MCF 10A (cell line): ENCODE results near the gene PTTG1IP2. TPM values are rescaled to one million over a fixed set of nuclear protein-coding genes. Genes with fewer than 3 reads are reported as not detected.

Experiments used
- BruUV-seq: library from RNA; stranded (reverse); fragments of 400-500 nt; replicated peaks from 2 replicates; lab custom pipeline; 2021; lab: Mats Ljungman, UMichigan
- CTCF ChIA-PET: fragments of 300-600 bp; sonication (Branson Sonifier 250); formaldehyde crosslinking; extraction: SDS; loops from one replicate; lab custom pipeline; 2021; ENCODE audit warnings: antibody characterized with exemption, inconsistent platforms; lab: Yijun Ruan, JAX
- POLR2A ChIA-PET: fragments of 300-600, 350-650 bp; sonication (Branson Sonifier 250); formaldehyde crosslinking; extraction: SDS; loops from one replicate; lab custom pipeline; 2020; ENCODE audit warnings: antibody characterized with exemption, inconsistent platforms; lab: Yijun Ruan, JAX
- DNase-seq: peaks from one replicate; pipeline ENCODE4 v3.0.0-alpha.2; 2018; ENCODE audit not compliant: unreplicated experiment
- H3K27ac Mint-ChIP-seq: one replicate; pipeline ENCODE4 v1.8.0; 2022; ENCODE audit warnings: mild to moderate bottlenecking, low read depth, mixed read lengths; ENCODE audit not compliant: unreplicated experiment
- H3K27me3 Mint-ChIP-seq: one replicate; pipeline ENCODE4 v1.8.0; 2022; ENCODE audit warnings: mixed read lengths; ENCODE audit not compliant: insufficient read depth, unreplicated experiment
- H3K36me3 Mint-ChIP-seq: one replicate; pipeline ENCODE4 v1.8.0; 2022; ENCODE audit warnings: mild to moderate bottlenecking, moderate library complexity, mixed read lengths; ENCODE audit not compliant: insufficient read depth, unreplicated experiment
- H3K4me1 Mint-ChIP-seq: one replicate; pipeline ENCODE4 v1.8.0; 2022; ENCODE audit warnings: mixed read lengths; ENCODE audit not compliant: insufficient read depth, unreplicated experiment
- H3K4me3 Mint-ChIP-seq: one replicate; pipeline ENCODE4 v1.8.0; 2022; ENCODE audit warnings: mild to moderate bottlenecking, moderate library complexity, mixed read lengths; ENCODE audit not compliant: unreplicated experiment
- H3K9me3 Mint-ChIP-seq: one replicate; pipeline ENCODE4 v1.8.0; 2022; ENCODE audit warnings: mixed read lengths; ENCODE audit not compliant: unreplicated experiment
- CTCF ChIP-seq: fragments of 200-600 bp; IDR thresholded peaks from one replicate; pipeline ENCODE4 v1.8.0; 2022; ENCODE audit warnings: antibody characterized with exemption, mild to moderate bottlenecking; ENCODE audit not compliant: unreplicated experiment
- intact Hi-C: fragments of 100-400 bp; cut with micrococcal nuclease; formaldehyde crosslinking; loops from 2 replicates; pipeline ENCODE4 v1.14.1; 2022
- total RNA-seq: library from RNA; stranded (reverse); gene quantifications from 2 replicates; pipeline ENCODE4 v1.2.3, GENCODE V29; 2022

The PTTG1IP2 gene
- total RNA-seq, 1 experiment from 2014 or later, result not detected

GRCh38 chr7:90430614-90431460 lies 38.6 kb upstream of the PTTG1IP2 start:
- Mint-ChIP-seq H3K9me3 (peaks cover 15% of the 10 kb centered on the region), H3K36me3 (no peaks in the 10 kb centered on the region), H3K27me3 (peaks cover 10% of the 10 kb centered on the region), H3K27ac (no peak overlapping the region), H3K4me1 (no peaks in the 10 kb centered on the region), H3K4me3 (no peak overlapping the region)
- POLR2A ChIA-PET, result no interaction called here
- TF ChIP-seq CTCF, result no peak
- CTCF ChIA-PET, result interaction anchor here (0.9 to 4.1 kb wide), 4 partner anchors 10 to 277 kb away, joined by 4 to 28 read pairs (median 8); partner anchors contain the start of genes STEAP1 and STEAP2
- BruUV-seq, result no TSS peak
- DNase-seq, result no peak
- intact Hi-C loops, result no loop called here

- BruUV-seq, result no TSS peak
- H3K4me3 Mint-ChIP-seq, result no peak overlapping the region
- peaks cover 15% of the 10 kb centered on the region for H3K9me3 Mint-ChIP-seq
- H3K27ac Mint-ChIP-seq, result no peak overlapping the region
- ChIA-PET CTCF (interaction anchor here (0.9 to 4.1 kb wide), 5 partner anchors 13 to 368 kb away, joined by 3 to 28 read pairs (median 3); partner anchors contain the start of gene STEAP1), POLR2A (interaction anchor here (0.6 to 0.8 kb wide), 2 partner anchors 15 to 85 kb away, joined by 3 read pairs; no protein-coding TSS in a partner anchor)
- no peak for DNase-seq
- no peaks in the 10 kb centered on the region for H3K4me1 Mint-ChIP-seq
- no peak for TF ChIP-seq CTCF
- intact Hi-C loops, result no loop called here
- no peaks in the 10 kb centered on the region for H3K36me3 Mint-ChIP-seq
- H3K27me3 Mint-ChIP-seq, result peaks cover 11% of the 10 kb centered on the region
These were observed 36.7 kb upstream of the PTTG1IP2 start for GRCh38 chr7:90432752-90433151.

GRCh38 chr7:90433221-90433620 lies 36.2 kb upstream of the PTTG1IP2 start:
- CTCF ChIA-PET, result interaction anchor here (0.9 to 4.1 kb wide), 4 partner anchors 13 to 368 kb away, joined by 3 to 28 read pairs (median 6); partner anchors contain the start of gene STEAP1

More at GRCh38 chr7:90433221-90433620, 36.2 kb upstream of the PTTG1IP2 start:
- no peak for TF ChIP-seq CTCF
- intact Hi-C loops, result no loop called here
- no TSS peak for BruUV-seq
- Mint-ChIP-seq H3K27me3 (peaks cover 11% of the 10 kb centered on the region), H3K27ac (no peak overlapping the region), H3K9me3 (peaks cover 15% of the 10 kb centered on the region), H3K4me3 (no peak overlapping the region), H3K4me1 (no peaks in the 10 kb centered on the region), H3K36me3 (no peaks in the 10 kb centered on the region)
- DNase-seq, result no peak
- POLR2A ChIA-PET, result interaction anchor here (0.6 to 0.8 kb wide), 3 partner anchors 16 to 643 kb away, joined by 3 read pairs; no protein-coding TSS in a partner anchor
